ENCODE results near the gene PRR30. TPM values are rescaled to one million over a fixed set of nuclear protein-coding genes. Genes with fewer than 3 reads are reported as not detected.
"Not testable (repeated sequence)": the region's sequence is repeated elsewhere in the genome, so short reads cannot be mapped to it uniquely, and the experiment has no call there.

PRR30 gene
- polyA plus RNA-seq, 1 experiment = not detected

DNA sequence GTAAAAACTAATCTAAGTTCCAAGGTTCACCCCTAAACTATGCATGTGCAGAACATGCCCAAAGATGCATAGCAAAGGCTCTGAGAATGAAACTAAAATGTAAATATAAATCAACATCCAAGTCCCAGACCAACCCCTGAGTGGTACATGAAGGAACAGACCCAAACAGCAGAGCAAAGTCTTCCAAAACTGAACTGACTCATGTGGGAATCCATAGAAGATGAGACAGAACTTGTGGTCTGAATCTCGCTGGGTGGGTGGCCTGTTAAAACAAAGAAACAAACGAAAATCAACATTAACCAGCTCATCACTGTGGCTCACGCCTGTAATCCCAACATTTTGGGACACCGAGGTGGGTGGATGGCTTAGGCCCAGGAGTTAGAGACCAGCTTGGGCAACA is 43.1 kb upstream of the PRR30 start:
- POLR2A ChIA-PET = no interaction called here
- H3K4me3 ChIP-seq (ENCODE audit: low read depth, low read length) = no peak overlapping the region
- CTCF ChIA-PET = interaction anchor here (0.7 to 2.7 kb wide), 4 partner anchors 9 to 411 kb away, joined by 3 to 17 read pairs (median 9); no protein-coding TSS in a partner anchor
- H3K27me3 ChIP-seq (ENCODE audit: control insufficient read depth, insufficient read depth, low read length) = peaks cover 9% of the 10 kb centered on the region
- TF ChIP-seq, protein P1, sequence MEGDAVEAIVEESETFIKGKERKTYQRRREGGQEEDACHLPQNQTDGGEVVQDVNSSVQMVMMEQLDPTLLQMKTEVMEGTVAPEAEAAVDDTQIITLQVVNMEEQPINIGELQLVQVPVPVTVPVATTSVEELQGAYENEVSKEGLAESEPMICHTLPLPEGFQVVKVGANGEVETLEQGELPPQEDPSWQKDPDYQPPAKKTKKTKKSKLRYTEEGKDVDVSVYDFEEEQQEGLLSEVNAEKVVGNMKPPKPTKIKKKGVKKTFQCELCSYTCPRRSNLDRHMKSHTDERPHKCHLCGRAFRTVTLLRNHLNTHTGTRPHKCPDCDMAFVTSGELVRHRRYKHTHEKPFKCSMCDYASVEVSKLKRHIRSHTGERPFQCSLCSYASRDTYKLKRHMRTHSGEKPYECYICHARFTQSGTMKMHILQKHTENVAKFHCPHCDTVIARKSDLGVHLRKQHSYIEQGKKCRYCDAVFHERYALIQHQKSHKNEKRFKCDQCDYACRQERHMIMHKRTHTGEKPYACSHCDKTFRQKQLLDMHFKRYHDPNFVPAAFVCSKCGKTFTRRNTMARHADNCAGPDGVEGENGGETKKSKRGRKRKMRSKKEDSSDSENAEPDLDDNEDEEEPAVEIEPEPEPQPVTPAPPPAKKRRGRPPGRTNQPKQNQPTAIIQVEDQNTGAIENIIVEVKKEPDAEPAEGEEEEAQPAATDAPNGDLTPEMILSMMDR (IDR thresholded peaks at IDR 0.05; ENCODE audit: low read depth, low read length) = no peak
- H3K27ac ChIP-seq (ENCODE audit: low read depth, low read length) = peak overlapping the region; percentile 79
- no peaks in the 10 kb centered on the region for H3K9me3 ChIP-seq (ENCODE audit: control insufficient read depth, insufficient read depth, low read length)
- DNase-seq (ENCODE audit: low read depth, low spot score) = peak; percentile 59

DNA sequence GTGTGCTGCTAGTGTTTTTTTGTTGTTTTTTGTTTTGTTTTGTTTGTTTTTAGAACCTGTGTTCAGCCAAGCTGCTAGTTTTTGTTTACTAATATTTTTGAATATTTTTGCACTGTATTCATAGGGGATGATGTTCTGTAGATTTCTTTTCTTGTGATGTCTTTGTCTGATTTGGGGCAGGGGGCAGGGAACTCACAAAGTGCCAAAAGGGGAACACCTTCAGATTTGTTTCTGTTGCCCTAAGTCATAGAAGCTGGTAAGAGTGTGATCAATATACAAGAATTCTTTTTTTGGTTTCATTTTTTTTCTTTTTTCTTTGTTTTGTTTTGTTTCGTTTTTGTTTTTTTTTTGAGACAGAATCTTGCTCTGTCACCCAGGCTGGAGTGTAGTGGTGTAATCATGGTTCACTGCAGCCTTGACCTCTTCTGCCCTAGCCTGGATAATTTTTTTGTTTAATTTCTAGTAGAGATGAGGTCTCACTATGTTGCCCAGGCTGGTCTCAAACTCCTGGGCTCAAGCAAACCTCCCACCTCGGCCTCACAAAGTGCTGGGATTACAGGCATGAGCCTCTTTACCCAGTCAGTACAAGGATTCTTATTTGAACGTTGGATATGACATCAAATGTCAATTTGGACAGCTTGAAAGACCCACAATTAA is 40.3 kb upstream of the PRR30 start:
- CTCF ChIA-PET = interaction anchor here (1.0 to 2.5 kb wide), 2 partner anchors 9 to 12 kb away, joined by 3 to 23 read pairs; no protein-coding TSS in a partner anchor
- DNase-seq (ENCODE audit: low read depth, low spot score) = no peak
- H3K27me3 ChIP-seq (ENCODE audit: control insufficient read depth, insufficient read depth, low read length) = peaks cover 18% of the 10 kb centered on the region
- TF ChIP-seq, protein P1 (IDR thresholded peaks at IDR 0.05; ENCODE audit: low read depth, low read length) = no peak
- H3K4me3 ChIP-seq (ENCODE audit: low read depth, low read length) = no peak overlapping the region
- POLR2A ChIA-PET = interaction anchor here (0.6 to 0.7 kb wide), 6 partner anchors 9 to 327 kb away, joined by 3 to 7 read pairs (median 4); no protein-coding TSS in a partner anchor
- H3K27ac ChIP-seq (ENCODE audit: low read depth, low read length) = no peak overlapping the region
- H3K9me3 ChIP-seq (ENCODE audit: control insufficient read depth, insufficient read depth, low read length) = no peaks in the 10 kb centered on the region

DNA sequence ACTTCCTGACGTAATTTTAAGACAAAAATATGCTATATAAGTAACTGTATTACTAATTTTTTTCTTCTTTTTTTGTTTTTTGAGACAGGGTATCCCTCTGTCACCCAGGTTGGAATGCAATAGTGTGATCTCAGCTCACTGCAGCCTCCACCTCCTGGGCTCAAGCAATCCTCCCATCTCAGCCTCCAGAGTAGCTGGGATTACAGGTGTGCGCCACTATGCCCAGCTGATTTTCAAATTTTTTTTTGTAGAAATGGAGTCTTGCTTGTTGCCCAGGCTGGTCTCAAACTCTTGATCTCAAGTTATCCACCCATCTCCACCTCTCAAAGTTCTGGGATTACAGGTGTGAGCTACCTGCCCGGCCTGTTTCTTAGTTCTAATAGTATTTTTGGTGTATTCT is 39.3 kb upstream of the PRR30 start:
- no peak overlapping the region for H3K27ac ChIP-seq (ENCODE audit: low read depth, low read length)
- no peaks in the 10 kb centered on the region for H3K9me3 ChIP-seq (ENCODE audit: control insufficient read depth, insufficient read depth, low read length)
- H3K27me3 ChIP-seq (ENCODE audit: control insufficient read depth, insufficient read depth, low read length) = peaks cover 18% of the 10 kb centered on the region
- CTCF ChIA-PET = interaction anchor here (2.5 kb wide), 1 partner anchor 8 kb away, joined by 23 read pairs; no protein-coding TSS in a partner anchor
- TF ChIP-seq, protein P1 (IDR thresholded peaks at IDR 0.05; ENCODE audit: low read depth, low read length) = no peak
- DNase-seq (ENCODE audit: low read depth, low spot score) = no peak
- POLR2A ChIA-PET = no interaction called here
- no peak overlapping the region for H3K4me3 ChIP-seq (ENCODE audit: low read depth, low read length)

DNA sequence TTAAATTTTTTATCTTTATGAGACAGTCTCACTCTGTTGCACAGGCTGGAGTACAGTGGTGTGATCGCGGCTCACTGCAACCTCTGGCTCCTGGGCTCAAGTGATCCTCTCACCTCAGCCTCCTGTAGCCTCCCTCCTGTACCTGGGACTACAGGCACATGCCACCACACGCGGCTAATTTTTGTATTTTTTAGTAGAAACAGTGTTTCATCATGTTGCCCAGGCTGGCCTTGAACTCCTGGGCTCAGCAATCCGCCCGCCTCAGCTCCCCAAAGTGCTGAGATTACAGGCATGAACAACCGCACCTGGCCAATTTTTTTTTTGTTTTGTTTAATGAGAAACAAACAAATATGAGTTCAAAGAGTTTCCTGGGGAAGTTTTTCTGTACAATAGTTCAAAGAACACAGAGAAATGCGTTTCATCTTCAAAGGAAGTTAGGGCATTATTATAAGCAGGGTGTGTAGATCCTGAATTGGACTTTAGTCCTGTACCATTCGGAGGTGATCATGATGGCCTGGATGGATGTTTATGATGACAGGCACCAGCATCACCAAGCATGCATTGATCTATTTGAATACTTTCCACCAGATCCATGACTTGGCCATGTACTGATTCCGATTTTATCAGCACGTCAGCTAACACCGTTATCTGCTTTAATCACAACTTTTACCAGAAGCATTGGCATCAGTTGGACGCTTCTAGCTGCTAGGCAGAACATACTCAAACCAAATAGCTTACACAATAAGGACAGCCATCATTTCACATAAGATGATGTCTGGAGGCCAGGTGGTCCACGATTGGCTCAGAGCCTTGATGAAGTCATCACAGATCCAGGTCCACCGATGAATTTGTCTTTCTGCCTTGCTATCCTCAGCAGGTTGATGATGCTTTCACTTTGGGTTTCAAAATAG is 38.5 kb upstream of the PRR30 start:
- ChIA-PET POLR2A (no interaction called here), CTCF (interaction anchor here (2.5 kb wide), 1 partner anchor 7 kb away, joined by 23 read pairs; no protein-coding TSS in a partner anchor)
- no peaks in the 10 kb centered on the region for H3K9me3 ChIP-seq (ENCODE audit: control insufficient read depth, insufficient read depth, low read length)
- H3K27me3 ChIP-seq (ENCODE audit: control insufficient read depth, insufficient read depth, low read length) = peaks cover 21% of the 10 kb centered on the region
- H3K27ac ChIP-seq (ENCODE audit: low read depth, low read length) = no peak overlapping the region
- TF ChIP-seq, protein P1 (IDR thresholded peaks at IDR 0.05; ENCODE audit: low read depth, low read length) = no peak
- no peak for DNase-seq (ENCODE audit: low read depth, low spot score)
- H3K4me3 ChIP-seq (ENCODE audit: low read depth, low read length) = no peak overlapping the region

DNA sequence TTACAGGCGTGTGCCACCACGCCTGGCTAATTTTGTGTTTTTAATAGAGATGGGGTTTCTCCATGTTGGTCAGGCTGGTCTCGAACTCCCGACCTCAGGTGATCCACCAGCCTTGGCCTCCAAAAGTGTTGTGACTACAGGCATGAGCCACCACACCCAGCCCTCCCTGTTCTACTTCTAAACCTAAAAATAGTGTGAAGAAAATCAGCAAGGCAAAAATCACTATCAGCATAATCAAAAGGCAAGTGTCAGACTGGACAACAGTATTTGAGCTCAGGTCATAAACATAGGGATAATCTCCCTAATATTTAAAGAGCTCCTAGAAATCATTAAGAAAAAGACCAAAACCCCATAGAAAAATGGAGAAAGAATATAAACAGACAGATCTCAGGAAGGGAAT is 36.6 kb upstream of the PRR30 start:
- H3K27me3 ChIP-seq (ENCODE audit: control insufficient read depth, insufficient read depth, low read length) = peaks cover 32% of the 10 kb centered on the region
- H3K27ac ChIP-seq (ENCODE audit: low read depth, low read length); DNase-seq (ENCODE audit: low read depth, low spot score); H3K4me3 ChIP-seq (ENCODE audit: low read depth, low read length); H3K9me3 ChIP-seq (ENCODE audit: control insufficient read depth, insufficient read depth, low read length); CTCF ChIA-PET: not testable (repeated sequence)
- POLR2A ChIA-PET = interaction anchor here (0.6 kb wide), 1 partner anchor 98 kb away, joined by 7 read pairs; no protein-coding TSS in a partner anchor
